Muscle of back (tissue), 11 donors: Measurements from ENCODE around the gene BANF2. TPM values are rescaled to one million over a fixed set of nuclear protein-coding genes. Genes with fewer than 3 reads are reported as not detected.

ENCODE experiments used
- DNase-seq, 3 donors: peaks; one replicate each; pipeline versions ENCODE4 v3.0.0 to v3.0.0-alpha.2; 2013
- polyA plus RNA-seq, 10 donors: library from polyadenylated mRNA; unstranded; fragments of 120-200 nt; gene quantifications; one replicate each; pipeline ENCODE4 v1.2.1, GENCODE V29; 2013; ENCODE audit not compliant: insufficient read length in 10 of 10

BANF2 gene
- polyA plus RNA-seq, 10 donors: not detected

DNA sequence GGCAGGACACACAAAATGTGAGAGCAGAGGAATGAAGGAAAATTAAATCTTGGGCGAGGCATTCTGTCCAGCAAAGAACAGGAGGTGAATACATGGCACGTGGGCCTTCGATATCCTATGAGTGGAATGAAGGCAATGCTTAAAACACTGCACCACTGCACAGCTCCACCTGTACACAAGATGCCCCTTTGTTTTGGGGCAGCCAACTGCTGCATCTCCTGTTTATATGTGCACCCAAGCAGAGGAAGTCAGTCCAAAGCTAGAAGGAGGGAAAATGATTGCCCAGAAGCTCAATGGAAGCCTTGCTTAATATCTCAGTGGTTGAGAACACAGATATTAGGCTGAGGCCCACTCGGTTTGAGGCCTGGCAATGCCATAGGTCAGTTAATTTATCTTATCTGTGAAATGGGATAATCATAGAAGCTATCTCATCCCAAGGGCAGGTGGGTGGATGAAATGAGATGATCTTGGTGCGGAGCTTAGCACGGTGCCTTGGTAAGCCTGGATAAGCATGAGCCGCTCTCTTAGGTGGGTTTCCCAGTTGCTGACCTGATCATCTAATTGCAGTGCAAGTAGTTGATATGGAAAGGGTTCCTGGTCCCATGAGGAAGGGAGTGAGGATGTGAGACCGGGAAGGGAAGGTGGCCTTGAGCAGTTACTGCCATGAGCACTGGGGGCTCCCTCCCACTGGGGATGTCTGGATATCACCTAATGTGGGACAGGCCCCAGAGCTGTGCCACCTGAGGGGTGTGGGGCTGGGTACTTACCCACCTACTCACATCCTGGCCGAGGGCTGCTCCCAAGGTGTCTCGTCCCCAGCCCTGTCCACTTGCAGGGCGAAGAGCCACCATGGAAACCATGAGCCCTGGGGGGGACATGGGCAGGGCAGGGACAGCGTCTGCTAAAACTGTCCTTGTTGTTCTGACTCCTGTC, 9.9 kb downstream of the BANF2 start:
- DNase-seq: no peak

DNA sequence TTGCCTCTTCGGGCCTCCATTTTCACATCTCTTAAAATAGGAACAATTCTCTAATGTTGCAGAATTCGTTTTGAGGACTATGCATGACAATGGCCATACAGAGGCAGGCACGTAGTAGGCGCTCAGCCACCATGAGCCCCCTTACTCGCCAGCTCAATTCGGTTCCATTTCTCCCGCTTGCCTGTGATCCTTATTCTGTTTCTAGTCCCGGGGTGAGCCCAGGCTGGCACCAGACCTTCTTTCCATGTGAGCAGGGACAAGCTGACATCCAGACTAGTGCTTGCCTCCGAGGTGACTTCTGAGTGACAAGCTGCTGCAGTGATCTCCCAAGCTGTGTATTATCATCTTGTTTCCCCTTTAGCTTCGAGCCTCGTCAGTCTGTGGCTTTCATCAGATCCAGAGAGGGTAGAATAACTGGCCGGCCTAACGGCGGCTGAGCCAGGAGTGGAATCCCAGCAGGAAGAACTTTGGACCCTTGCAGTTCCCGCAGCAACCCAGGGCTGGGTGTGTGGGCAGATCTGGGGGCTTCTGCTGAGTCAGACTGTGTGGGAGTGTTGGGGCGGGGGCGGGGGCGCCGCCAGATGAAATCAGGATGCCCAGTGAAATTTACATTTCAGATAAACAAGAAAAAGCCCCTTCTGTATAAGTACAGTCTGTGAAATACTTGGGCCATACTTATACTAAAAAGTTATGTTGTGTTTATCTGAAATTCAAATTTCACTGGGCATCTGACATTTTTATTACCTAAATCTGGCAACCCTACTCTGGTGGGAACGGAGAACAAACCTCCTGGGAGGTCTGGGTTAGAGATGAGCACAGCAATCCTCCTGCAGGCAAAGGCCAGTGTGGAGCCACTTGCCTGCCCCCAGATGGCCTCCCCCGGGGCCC, 10.9 kb downstream of the BANF2 start:
- peak in 1 of 3 donors; percentile 38 for DNase-seq

DNA sequence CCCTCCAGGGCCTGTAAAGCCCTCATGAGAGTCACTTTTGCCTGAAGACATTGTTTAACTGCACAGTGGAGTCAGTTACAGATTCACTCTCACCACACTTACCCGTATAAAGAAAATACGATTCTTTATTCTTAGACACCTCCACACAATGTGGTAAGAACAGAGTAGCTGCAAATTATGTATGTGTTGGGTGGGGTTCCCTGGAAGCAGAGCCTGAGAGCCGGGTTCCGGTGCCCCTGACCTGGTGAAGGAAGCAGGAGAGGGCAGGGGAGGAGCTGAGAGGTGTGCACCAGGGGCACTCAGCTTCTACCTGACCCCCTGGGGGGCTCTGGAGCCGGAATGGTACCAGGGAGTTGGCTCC, 11.5 kb downstream of the BANF2 start:
- no peak for DNase-seq

DNA sequence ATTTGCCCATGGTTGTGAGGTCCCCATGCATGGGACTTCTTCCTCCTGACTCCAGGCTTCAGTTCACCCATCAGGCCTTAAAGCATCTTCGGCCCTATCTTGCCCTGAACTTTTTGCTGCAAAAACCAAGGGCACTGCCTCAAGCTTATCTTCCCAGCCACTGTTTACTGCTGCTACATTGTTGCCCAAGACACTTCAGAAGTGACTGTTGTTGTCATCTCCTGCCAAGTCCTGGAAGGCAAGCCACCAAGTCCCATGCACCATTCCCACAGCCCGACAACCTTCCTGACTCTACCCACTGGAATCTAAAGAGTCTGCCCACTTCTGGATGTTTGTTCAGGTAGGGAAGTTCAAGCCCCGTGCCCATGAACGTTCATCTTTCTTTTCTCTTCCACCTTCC, 12.4 kb downstream of the BANF2 start:
- DNase-seq: no peak

DNA sequence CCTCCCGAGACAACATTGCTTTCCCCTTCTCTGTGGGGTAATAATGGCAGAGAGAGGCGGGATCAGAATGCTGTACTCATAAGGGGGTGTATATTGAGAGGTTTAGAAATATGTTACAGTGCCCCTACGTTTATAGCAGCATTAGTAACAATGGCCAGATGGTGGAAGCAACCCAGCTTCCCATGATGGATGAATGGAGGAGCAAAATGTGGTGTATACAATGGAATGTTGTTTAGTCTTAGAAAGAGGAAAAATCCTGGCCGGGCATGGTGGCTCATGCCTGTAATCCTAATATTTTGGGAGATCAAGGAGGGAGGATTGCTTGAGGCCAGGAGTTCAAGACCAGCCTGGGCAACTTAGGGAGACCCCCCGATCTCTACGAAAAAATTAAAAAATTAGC, 12.9 kb downstream of the BANF2 start:
- DNase-seq: no peak

DNA sequence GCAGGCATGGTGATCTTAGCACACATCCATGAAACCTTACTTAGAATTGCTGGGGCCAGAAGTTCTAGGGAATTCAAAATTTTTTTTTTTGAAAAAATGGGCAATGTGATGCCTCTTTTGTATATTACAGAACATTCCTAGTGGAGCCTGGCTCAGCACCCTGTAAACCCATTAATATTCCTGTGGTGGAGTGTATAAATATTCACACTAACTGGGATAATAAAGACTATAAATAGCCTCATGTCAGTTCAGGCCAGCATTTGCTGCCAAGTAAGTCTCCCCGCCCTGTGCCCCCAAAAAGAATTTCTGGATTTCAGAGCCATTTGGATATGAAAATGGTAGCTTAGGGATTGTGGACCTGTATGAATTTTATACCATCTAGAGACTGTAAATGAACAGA, 14.8 kb downstream of the BANF2 start:
- no peak for DNase-seq

DNA sequence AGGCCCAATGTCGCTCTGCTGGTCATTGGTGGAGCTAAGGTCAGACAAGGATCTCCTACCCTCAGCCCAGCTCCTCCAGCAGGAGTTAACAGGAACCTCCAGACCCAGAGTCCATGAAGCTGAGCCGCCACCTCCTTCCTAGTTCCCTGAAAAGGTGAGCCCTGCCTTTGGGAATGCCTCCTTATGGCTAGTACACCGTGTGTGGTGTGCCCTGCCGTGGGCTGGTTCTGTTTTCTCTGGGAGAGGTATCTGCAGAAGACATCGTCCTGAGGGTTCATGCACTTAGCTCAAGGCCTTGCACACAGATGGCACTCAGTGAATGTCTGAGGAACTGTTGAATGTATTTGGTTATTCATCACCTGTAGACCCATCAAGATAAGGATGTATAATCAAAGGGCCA, 15.3 kb downstream of the BANF2 start:
- DNase-seq: no peak

DNA sequence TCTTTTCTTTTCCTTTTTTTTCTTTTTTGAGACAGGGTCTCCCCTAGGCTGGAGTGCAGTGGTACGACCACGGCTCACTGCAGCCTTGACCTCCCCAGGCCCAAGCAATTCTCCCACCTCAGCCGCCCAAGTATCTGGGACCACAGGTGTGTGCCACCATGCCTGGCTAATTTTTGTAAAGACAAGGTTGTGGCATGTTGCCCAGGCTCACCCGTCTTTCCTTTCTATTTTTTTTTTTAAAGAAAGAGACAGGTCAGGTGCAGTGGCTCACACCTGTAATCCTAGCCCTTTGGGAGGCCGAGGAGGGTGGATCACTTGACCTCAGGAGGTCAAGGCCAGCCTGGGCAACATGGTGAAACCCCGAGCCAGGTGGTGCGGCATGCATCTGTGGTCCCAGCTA, 16.6 kb downstream of the BANF2 start:
- no peak for DNase-seq

DNA sequence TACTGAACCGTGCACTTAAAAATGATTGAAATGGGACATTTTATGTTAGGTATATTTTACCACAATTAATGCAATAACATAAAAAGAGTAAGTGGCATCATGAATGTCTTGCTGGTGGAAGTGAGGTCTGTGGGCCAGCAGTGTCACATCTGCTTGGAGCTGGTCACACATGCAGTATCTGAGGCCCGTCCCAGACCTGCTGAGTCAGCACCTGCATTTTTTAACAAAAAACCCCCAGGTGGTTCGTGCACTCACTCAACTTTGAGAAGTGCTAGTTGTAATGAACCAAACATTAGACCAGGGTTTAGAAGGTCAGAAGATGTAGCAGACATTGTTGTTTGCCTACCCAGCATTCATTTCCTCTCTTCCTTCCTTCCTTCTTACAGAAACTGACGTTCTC, 21.0 kb downstream of the BANF2 start:
- no peak for DNase-seq

DNA sequence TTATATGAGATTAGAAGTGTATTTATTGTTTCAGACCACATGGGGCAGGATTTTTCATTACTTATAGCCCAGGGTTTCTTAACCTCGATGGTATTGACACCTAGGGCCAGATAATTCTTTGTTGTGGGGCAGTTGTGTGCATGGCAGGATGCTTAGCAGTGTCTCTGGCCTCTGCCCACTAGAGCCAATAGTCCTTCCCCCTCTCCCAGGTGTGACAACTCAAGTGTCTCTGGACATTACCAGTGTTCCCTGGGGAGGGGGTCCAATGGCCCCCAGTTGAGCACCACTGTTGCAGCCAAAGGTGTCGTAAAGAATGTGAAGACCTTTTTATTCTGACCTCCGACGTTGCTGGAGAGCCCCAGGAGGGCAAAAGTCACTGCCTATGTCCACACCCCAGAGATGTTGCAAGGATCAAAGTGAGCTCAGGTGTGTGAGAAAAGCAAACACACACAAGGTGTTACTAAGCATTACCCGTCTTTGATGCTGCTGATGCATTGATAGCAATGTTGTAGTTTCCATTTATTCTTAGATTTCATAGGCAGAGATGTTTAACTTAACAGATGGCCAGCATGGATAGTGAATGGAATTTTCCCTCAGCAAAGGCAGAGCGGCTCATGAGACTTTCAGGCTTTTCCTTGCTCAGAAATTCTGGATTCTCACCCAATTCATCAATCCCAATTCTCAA, 22.2 kb downstream of the BANF2 start:
- no peak for DNase-seq

DNA sequence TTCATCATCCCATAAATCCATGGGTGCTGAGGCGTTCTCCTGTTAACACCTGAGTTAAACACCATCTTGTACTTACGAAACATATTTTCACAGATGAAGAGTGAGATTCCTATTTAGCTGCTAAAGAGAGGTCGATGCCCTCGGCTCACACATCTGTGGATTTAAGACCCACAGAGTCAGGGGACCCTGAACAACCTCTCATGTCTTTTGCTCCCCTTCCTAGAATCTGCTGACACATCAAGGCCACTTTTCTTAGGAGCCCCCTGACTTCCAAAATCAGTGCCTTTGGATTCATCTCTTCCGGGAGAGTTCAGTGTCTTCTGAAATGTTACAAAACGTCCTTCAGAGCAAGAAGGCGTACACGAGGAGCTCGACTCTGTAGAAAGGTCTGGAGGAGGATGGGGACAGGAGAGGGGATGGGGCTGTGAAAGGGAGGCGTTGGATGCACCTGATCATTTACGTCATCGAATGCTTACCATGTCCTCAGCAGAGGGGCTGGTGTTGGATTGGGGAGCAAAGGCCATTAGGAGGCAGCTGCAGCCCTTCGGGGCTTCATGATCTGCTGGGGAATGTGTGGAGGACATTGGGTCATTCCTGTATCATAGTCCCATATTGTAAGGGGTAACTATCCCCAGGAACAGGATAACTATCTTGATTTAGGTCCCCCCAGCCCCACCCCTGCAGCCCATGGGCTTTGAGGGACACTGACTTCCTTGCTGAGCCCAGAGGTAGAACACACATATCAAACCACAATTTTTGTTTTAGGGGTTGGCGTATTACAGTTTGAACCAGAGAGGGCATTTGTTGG, 22.9 kb downstream of the BANF2 start:
- DNase-seq: peak in 1 of 3 donors; percentile 30

DNA sequence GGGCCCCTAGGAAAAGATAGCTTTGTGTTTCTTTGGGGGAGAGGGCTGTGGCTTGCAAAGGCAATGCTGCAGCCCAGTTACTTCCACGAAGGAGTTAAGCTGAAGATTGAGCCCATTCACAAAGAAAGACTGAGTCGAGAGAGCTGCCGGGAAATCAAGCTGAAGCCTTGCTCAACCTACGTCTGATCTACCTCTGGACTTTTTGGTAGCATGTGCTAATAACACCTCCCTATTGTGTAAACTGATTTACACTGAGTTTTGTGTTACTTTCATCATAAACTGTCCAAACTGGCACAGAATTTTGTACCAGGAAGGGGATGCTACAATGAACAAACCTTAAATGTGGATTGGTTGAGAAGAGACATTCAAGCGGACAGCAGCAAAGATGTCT, 23.5 kb downstream of the BANF2 start:
- no peak for DNase-seq

DNA sequence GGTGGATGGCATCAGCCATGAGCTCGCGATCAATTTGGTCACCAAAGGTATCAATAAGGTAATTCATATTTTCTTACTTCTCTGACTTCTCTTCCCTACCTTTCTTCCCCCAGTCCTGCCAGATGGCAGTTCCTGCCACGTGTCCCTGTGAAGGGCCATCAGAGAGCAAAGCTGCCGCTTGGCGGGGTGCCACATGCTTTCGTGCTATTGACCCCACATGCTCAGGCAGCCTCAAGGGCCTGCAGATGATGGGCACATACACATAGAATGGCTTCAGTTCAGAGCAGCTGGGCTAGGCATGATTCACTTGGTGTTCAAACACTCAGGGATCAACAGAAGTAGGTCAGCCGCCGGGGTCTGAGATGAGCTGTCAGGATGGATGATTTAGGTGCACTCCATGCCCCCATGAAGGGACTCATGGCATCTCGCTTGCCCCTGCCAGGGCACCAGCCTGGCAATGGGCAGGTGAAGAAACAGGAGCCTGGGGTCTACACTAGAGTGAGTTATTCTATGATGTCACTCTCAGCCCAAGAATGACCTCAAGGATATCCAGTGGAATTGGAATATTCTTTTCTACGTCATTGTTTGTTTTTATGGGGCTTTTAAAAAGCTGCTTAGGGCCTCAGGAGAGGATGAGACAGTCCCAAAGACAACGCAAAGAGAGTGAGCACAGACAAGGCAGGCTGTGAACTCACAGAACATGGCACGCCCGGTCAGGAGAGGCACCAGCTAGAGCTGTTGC, 25.5 kb downstream of the BANF2 start:
- peak in 1 of 3 donors; percentile 28 for DNase-seq

DNA sequence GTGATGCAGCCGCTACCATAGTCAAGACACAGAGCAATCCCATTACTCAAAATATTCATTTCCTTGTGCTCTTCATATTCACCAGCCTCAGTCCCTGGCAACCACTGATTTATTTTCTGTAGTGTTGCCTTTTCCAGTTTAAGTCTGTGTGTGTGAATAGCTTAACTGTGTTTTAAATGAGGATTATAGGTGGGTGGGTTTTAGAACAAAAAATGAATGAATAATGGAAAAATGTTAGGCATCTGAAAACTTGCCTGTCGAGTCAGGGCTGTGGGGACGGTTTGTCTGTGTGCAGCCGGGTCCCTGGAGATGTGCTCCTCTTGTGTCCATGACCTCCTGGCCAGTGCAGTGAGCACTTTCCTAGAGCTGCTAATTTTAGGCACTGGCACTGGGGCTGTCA, 27.1 kb downstream of the BANF2 start:
- DNase-seq: no peak

DNA sequence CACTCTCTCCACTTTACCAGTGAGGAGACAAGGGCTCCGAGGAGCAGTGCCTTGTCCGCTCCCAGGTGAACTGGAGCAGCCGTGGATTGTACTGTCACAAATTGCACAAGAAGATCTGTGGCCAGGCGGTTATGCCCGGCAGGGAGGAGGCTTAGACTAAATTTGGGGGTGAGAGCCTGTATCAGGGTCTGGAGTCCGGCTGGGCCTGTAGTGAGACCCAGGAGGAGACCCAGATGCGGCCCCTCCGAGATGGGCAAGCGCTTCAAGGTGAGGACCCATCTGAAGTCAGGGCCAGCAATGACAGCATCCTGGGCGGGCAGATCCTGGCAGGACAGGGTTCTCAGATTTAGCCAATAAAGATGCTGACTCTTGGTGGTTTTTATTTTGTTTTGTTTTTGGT, 27.6 kb downstream of the BANF2 start:
- DNase-seq: no peak

DNA sequence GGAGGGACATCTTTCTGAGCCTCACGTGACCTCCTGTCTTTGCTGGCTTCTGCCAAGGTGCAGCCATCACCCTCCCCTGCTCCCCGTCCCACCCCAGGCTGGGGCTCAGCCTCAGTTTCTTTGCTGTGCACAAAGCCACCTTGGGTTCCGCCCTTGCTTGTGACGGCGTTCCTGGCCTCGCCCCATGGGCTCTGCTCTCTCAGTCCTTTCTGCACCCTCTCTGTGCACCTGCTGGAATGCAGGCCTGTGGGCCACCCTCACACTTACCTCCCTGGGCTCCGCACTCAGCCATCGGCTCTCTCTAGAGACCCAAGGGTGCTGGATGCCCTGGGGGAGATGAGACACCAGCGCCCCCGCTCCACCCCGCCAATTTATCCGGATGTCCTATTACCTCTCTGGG, 28.3 kb downstream of the BANF2 start:
- no peak for DNase-seq

DNA sequence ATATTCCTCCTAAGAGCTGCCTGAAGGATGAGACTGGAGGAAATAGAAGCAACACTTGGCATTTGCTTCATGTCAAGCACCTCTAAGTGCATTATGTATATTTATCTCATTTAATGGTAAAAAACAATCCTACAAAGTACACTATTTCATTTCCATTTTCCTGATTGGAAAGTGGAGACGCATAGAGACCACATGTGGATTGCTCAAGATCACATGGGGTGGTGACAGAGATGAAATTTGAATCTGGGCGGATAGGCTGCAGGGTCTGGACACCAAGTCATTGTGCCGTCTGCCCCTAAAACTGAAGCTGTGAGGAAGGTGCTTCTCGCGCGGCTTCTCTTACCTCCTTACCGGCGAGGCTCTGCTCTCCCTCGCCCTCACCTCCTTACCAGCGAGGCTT, 30.3 kb downstream of the BANF2 start:
- DNase-seq: no peak

DNA sequence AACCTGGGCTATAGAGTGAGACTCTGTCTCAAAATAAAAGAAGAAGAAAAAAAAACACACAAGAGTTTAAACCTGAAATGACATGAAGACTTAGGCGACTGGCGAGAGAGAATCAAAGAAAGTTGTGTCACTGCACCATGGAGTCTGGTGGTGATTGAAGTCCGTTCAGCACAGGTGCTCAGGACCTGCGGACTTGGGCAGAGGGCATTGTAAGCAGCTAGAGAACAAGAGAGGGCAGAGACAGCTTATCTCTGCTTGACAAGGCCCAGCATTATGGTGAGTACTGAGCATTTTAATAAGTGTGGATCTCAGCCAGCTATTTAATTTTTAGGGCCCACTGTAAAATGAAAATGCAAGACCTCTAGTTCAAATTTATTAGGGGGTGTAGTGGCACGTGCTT, 31.5 kb downstream of the BANF2 start:
- DNase-seq: no peak

DNA sequence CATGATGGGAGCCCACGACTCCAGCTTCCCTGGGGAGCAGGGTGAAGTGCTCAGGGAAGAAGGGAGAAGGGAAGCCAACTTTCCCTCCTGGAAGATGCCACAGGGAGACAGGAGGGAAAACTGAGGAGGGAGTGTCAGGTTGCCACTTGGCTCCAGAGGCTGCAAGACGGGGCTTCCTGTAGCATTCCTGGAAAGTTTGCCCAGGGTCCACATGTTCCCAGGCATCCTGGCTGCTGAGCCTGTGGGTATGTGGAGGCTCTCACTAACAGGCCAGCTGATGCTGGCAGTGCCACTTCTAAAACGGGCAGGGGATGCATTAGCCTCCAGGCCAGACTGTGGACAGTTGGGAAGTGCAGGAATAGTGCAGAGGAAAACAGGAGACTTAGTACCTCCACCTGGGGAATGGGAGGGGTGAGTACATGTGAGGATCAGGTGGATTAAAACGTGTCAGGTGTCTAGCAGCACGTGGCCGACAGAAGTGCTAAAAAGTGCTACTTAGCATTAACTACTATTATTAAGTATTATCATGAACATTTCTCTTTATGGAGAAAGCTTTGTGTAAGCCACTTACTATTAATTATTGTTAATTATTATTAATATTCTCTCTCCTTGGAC, 33.2 kb downstream of the BANF2 start:
- no peak for DNase-seq

DNA sequence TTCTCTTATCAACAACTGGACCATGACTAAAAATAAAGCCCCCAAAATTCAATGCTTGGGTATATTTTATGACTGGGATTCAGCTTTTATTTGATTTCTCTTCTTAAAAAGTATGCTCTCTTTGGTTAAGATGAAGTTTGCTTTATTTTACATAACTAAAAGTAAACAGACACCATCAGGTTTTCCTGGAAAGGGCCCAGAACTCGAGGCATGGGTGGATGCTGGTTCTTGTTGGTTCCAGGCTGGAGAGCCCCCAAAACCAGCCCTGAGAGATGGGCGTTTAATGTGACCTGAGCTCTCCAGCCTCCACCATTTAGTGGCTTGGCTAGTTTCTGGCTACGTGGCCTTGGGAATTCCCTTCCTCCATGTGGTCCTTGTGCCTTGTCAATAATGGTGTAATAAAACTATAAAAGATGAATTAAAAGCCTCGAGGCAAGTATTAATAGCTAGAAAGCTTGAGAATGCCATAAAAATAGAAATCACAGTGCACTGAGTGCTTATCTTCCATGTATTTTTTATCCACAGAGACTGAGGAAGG, 34.1 kb downstream of the BANF2 start:
- no peak for DNase-seq
